Peyer's patch (tissue), 4 donors: ENCODE results near the gene CDC42EP5.
A peak's percentile ranks its signal among the peaks of the same experiment; 100 is the strongest.

Source experiments
- POLR2A ChIP-seq, 2 donors: fragments of 450-650 bp; IDR thresholded peaks; one replicate each; pipeline ENCODE4 v1.5.1; 2017; ENCODE audit warnings: antibody characterized with exemption in 2 of 2, mild to moderate bottlenecking in 2 of 2, moderate library complexity in 2 of 2
- TF ChIP-seq, protein P1 (sequence below), 6 experiments: fragments of 450-650 bp in 4 of 6; fragments of 200-600 bp in 2 of 6; sonication (generic) in 1 of 6; IDR thresholded peaks; one replicate each; pipeline ENCODE4 v1.5.1; 2017 to 2019; ENCODE audit warnings: antibody characterized with exemption in 6 of 6, mild to moderate bottlenecking in 3 of 6, moderate library complexity in 1 of 6

DNA sequence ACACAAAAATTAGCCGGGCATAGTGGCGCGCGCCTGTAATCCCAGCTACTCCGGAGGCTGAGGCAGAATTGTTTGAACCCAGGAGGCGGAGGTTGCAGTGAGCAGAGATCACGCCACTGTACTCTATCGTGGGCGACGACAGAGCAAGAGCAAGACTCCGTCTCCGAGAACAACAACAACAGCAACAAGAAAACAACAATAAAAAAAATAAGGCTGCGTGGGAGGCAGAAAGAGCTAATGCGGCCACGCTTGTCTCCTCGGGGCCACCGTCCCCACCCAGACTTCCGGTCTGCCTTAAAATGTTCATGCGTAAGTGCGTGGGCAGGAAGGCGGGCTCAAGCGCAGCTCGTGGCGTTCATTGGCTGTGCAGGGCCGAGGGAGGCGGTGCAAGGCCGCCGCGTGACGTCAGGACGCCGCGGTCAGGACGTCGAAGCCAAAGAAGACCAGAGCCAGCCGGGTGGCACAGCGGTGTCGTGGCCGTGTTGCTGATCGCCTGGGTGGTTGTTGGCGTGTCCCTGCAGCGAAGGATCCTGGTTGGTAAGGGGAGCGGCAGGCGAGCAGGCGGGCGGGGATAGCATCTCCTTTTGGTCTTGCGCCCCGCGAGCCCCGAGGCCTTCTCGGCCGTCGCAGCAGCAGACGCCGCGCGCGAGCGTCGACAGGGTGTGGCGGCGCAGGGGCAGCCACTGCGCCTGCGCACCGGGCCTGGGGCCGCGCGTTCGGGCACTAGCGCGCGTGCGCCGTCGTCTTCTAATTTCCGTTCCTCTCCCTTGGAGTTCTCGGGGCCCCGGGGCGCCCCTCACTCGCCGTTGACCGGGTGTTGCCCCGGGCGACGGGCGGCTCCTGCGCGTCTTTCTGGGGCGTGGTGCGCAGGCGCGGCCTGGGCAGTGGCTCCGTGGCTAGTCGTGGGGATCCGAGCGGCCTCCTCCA, 24.1 kb downstream of the CDC42EP5 start, which contains the start of gene LENG8:
- TF ChIP-seq, protein P1, sequence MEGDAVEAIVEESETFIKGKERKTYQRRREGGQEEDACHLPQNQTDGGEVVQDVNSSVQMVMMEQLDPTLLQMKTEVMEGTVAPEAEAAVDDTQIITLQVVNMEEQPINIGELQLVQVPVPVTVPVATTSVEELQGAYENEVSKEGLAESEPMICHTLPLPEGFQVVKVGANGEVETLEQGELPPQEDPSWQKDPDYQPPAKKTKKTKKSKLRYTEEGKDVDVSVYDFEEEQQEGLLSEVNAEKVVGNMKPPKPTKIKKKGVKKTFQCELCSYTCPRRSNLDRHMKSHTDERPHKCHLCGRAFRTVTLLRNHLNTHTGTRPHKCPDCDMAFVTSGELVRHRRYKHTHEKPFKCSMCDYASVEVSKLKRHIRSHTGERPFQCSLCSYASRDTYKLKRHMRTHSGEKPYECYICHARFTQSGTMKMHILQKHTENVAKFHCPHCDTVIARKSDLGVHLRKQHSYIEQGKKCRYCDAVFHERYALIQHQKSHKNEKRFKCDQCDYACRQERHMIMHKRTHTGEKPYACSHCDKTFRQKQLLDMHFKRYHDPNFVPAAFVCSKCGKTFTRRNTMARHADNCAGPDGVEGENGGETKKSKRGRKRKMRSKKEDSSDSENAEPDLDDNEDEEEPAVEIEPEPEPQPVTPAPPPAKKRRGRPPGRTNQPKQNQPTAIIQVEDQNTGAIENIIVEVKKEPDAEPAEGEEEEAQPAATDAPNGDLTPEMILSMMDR (IDR thresholded peaks at IDR 0.05), result no peak
- peak; percentile 96 to 97 for TF ChIP-seq POLR2A (IDR thresholded peaks at IDR 0.05)
